Measurements from ENCODE around the gene ARID1B.

ARID1B gene

GRCh38 chr6:156881687-156882629 lies 104.8 kb downstream of the ARID1B start:
- no peak for DNase-seq

GRCh38 chr6:156883497-156884252 lies 106.5 kb downstream of the ARID1B start:
- no peak for DNase-seq

GRCh38 chr6:156884306-156884705 lies 107.1 kb downstream of the ARID1B start:
- DNase-seq: no peak

- no peak for DNase-seq
These were observed 108.4 kb downstream of the ARID1B start for GRCh38 chr6:156885562-156885961.

GRCh38 chr6:156886409-156886808 lies 109.2 kb downstream of the ARID1B start:
- no peak for DNase-seq

GRCh38 chr6:156887623-156888269 lies 110.6 kb downstream of the ARID1B start:
- DNase-seq: no peak

- DNase-seq: no peak
These were observed 112.3 kb downstream of the ARID1B start for GRCh38 chr6:156889469-156889868.

- no peak for DNase-seq
These were observed 112.8 kb downstream of the ARID1B start for GRCh38 chr6:156889986-156890385.

GRCh38 chr6:156890627-156891314 lies 113.6 kb downstream of the ARID1B start:
- no peak for DNase-seq

GRCh38 chr6:156897907-156898531 lies 120.8 kb downstream of the ARID1B start:
- no peak for DNase-seq

GRCh38 chr6:156899071-156899470 lies 121.9 kb downstream of the ARID1B start:
- no peak for DNase-seq

- DNase-seq: no peak
These were observed 122.5 kb downstream of the ARID1B start for GRCh38 chr6:156899532-156900135.

GRCh38 chr6:156900292-156900691 lies 123.1 kb downstream of the ARID1B start:
- no peak for DNase-seq

GRCh38 chr6:156901309-156902019 lies 124.3 kb downstream of the ARID1B start:
- no peak for DNase-seq

GRCh38 chr6:156902782-156903181 lies 125.6 kb downstream of the ARID1B start:
- no peak for DNase-seq

- no peak for DNase-seq
These were observed 127.2 kb downstream of the ARID1B start for GRCh38 chr6:156904176-156904967.

- DNase-seq: no peak
These were observed 128.6 kb downstream of the ARID1B start for GRCh38 chr6:156905801-156906200.

GRCh38 chr6:156906451-156906850 lies 129.3 kb downstream of the ARID1B start:
- no peak for DNase-seq

- DNase-seq: no peak
These were observed 132.2 kb downstream of the ARID1B start for GRCh38 chr6:156909212-156910010.

- DNase-seq: no peak
These were observed 132.8 kb downstream of the ARID1B start for GRCh38 chr6:156910011-156910334.

Measured in CD4-positive, alpha-beta T cell treated with Interleukin-4 for 4 hours (primary cell).